Adipocyte (in vitro differentiated cells): Measurements from ENCODE around the gene WDR38.
"Not testable (repeated sequence)": the region's sequence is repeated elsewhere in the genome, so short reads cannot be mapped to it uniquely, and the experiment has no call there.

Experiments
- DNase-seq: peaks from one replicate; pipeline ENCODE4 v3.0.0-alpha.2; 2015; ENCODE audit warnings: low read depth
- H3K27me3 ChIP-seq: replicated peaks from 2 replicates; pipeline ENCODE4 v1.7.0; 2013; ENCODE audit warnings: mild to moderate bottlenecking, low read length, moderate library complexity; ENCODE audit not compliant: control insufficient read depth, insufficient read depth
- H3K36me3 ChIP-seq: 2 replicates; pipeline ENCODE4 v1.7.0; 2013; ENCODE audit warnings: low read length, mild to moderate bottlenecking, moderate library complexity; ENCODE audit not compliant: control insufficient read depth, insufficient read depth, severe bottlenecking
- H3K4me1 ChIP-seq: 2 replicates; pipeline ENCODE4 v1.7.0; 2013; ENCODE audit warnings: mild to moderate bottlenecking, low read length, moderate library complexity; ENCODE audit not compliant: control insufficient read depth, insufficient read depth
- H3K4me3 ChIP-seq: 2 replicates; pipeline ENCODE4 v1.7.0; 2013; ENCODE audit warnings: mild to moderate bottlenecking, low read length, moderate library complexity
- H3K9ac ChIP-seq: 2 replicates; pipeline ENCODE4 v1.7.0; 2013; ENCODE audit warnings: mild to moderate bottlenecking, low read length, moderate library complexity
- H3K9me3 ChIP-seq: 2 replicates; pipeline ENCODE4 v1.7.0; 2013; ENCODE audit warnings: mild to moderate bottlenecking, low read length, moderate library complexity; ENCODE audit not compliant: control insufficient read depth

WDR38 gene

DNA sequence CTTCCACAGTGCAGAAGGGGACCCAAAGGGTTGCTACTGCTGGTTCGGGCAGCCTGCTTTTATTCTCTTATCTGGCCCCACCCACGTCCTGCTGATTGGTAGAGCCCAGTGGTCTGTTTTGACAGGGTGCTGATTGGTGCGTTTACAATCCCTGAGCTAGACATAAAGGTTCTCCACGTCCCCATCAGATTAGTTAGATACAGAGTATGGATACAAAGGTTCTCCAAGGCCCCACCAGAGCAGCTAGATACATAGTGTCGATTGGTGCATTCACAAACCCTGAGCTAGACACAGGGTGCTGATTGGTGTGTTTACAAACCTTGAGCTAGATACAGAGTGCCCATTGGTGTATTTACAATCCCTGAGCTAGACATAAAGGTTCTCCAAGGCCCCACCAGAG lies 15.1 kb upstream of the WDR38 start:
- not testable (repeated sequence) for H3K9ac ChIP-seq, DNase-seq, H3K4me3 ChIP-seq, H3K36me3 ChIP-seq, H3K9me3 ChIP-seq, H3K27me3 ChIP-seq
- H3K4me1 ChIP-seq = peaks cover 15% of the 10 kb centered on the region

DNA sequence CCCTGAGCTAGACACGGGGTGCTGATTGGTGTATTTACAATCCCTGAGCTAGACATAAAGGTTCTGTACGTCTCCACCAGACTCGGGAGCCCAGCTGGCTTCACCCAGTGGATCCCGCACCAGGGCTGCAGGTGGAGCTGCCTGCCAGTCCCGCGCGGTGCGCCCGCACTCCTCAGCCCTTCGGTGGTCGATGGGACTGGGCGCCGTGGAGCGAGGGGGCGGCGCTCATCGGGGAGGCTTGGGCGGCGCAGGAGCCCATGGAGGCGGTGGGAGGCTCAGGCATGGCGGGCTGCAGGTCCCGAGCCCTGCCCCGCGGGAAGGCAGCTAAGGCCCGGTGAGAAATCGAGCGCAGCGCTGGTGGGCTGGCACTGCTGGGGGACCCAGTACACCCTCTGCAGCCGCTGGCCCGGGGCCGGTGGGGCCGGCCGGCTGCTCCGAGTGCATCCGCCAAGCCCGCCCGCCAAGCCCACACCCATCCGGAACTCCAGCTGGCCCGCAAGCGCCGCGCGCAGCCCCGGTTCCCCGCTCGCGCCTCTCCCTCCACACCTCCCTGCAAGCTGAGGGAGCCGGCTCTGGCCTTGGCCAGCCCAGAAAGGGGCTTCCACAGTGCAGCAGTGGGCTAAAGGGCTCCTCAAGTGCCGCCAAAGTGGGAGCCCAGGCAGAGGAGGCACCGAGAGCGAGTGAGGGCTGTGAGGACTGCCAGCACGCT lies 14.5 kb upstream of the WDR38 start:
- not testable (repeated sequence) for DNase-seq, H3K9me3 ChIP-seq, H3K36me3 ChIP-seq, H3K9ac ChIP-seq, H3K4me3 ChIP-seq, H3K27me3 ChIP-seq
- peaks cover 15% of the 10 kb centered on the region for H3K4me1 ChIP-seq

DNA sequence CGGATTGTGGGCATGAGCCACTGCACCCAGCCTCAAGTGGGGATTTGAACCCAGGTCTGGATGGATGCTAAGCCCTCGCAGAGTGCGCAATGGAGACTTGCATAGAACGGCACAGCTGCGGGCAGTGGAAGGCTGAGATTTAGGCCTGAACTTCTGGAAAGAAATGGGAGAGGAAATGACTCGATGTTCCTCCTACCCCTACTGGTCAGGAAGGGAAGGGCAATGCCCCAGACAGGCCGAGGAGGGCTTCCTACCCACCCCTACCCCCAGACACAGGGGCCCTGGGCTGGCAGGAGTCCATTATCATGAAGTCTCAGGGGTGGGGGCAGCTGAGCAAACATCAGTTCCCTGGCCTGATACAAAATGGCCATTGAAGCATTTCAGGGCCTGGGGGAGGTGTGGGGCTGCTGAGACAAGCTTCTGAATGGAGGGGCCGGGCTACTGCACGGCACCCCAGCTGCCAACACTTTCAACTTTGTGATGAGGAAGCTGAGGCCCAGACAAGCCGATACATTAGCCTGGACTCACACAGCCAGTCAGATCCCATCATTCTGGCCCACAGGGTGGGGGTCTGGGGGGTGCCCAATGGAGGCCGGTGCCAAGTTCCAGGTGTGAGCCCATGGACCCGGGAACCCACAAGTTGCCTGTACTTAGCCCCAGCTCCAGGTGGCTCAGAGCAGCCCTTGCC lies 13.5 kb upstream of the WDR38 start:
- no peaks in the 10 kb centered on the region for H3K27me3 ChIP-seq
- peak; percentile 35 for DNase-seq
- H3K9me3 ChIP-seq = no peaks in the 10 kb centered on the region
- no peak overlapping the region for H3K4me3 ChIP-seq
- no peaks in the 10 kb centered on the region for H3K36me3 ChIP-seq
- no peak overlapping the region for H3K9ac ChIP-seq
- peaks cover 10% of the 10 kb centered on the region for H3K4me1 ChIP-seq

DNA sequence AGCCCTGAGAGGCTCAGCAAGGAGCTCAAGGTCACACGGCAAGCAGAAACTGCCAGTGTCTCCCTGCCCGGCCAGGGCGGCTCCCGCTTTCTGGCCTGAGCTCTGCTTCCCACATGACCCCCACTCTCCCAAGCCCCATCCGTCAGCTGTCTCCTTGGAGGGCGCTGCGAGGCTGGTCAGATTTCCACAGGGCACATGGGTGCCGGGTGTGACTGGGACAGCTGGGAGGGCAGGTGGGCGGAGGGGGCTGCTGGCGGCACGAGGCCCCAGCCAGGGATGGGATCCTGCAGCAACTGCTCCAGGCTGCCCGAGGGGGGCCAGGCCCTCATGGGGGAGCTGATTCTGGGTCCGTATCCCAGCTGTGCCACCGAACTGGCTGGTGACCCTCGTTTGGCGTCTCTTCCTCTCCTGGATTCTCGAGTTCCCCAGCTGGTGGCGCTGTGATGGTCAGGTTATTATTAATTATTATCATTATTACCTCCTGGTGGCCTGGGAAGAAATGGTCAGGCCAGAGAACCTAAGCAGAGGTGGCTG lies 12.9 kb upstream of the WDR38 start:
- H3K4me1 ChIP-seq = peaks cover 4% of the 10 kb centered on the region
- no peaks in the 10 kb centered on the region for H3K27me3 ChIP-seq
- DNase-seq = no peak
- H3K36me3 ChIP-seq = no peaks in the 10 kb centered on the region
- H3K9ac ChIP-seq = no peak overlapping the region
- no peaks in the 10 kb centered on the region for H3K9me3 ChIP-seq
- H3K4me3 ChIP-seq = no peak overlapping the region

DNA sequence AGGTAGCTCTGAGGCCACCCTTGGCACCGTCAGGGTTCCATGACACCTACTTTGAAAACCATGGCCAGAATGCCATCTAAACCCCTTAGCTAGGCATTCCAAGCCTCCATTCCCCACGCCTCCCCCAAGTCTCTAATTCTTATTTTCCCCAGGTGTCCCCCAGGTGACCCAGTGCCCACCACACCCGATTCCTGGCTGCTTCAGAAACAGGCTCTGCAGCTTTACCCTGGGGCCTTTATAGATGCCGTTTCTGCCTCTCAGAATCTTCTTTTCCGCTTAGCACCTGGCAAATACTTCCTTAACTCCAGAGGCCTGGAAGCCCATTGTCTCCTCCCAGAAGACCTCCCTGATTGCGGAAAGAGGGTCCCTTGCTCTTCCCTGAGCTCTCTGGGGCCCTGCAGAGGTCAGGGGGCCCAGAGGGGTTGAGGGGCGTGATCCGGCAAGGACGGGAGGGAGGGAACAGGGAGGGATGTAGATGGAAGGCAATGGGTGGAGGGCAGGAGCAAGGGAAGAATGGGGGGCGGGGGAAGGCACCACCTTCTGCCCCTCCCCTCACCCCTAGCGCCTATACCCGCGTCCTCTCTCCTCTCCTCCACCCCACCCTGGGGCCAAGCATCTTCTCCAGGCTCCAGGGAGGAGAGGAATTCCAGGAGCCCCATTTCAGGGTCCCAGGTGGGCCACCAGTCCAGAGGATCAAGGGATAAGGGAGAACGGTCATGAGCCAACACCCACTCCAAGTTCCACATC lies 12.0 kb upstream of the WDR38 start:
- no peak overlapping the region for H3K4me3 ChIP-seq
- H3K27me3 ChIP-seq = no peaks in the 10 kb centered on the region
- H3K36me3 ChIP-seq = no peaks in the 10 kb centered on the region
- H3K9me3 ChIP-seq = no peaks in the 10 kb centered on the region
- H3K4me1 ChIP-seq = no peaks in the 10 kb centered on the region
- no peak overlapping the region for H3K9ac ChIP-seq
- no peak for DNase-seq

DNA sequence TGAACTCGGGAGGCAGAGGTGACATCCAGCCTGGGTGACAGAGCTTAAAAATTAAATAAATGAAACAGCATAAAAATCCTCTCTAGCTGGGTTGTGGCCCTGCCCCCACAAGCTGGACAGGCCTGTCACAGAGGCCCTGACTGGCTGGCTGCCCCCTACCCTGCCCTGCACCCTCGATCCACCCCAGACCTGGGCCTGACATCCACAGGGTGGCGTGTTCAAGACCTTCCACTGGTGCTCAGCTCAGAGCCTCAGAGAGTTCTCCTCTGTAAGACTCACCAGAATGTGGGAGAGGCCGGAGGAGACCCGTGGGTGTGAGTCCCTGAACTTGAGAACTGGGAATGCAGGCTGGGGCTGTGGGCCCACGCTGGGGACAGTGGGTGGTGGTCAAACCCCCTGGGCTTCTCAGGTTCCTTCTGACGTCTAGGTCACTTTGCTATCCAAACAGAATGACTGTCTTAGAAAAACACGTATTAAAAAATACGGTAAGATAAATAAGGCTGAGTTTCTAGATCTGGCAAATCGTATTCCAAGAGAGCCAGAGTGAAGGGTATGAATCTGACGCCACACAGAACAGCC lies 9.7 kb upstream of the WDR38 start:
- no peaks in the 10 kb centered on the region for H3K27me3 ChIP-seq
- no peaks in the 10 kb centered on the region for H3K4me1 ChIP-seq
- no peak for DNase-seq
- no peak overlapping the region for H3K9ac ChIP-seq
- no peaks in the 10 kb centered on the region for H3K9me3 ChIP-seq
- no peak overlapping the region for H3K4me3 ChIP-seq
- H3K36me3 ChIP-seq = no peaks in the 10 kb centered on the region

DNA sequence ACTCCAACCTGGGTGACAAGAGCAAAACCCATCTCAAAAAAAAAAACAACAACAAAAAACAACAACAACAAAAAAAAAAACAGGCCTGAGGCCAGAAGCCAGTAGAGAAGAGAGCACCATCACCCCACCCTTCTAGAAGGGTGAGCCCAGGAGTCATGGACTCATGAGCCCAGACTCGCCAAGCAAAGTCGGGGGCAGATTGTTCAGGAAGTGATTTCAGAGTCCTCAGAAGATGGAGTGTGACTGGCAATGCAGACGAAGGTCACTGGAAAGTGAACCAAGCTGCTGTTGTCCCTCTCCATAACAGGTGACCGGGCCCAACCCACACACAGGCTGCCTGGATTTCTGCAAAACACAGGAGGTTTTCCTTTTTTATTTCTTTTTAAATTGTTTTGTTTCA lies 9.0 kb upstream of the WDR38 start:
- no peak overlapping the region for H3K4me3 ChIP-seq
- no peak overlapping the region for H3K9ac ChIP-seq
- DNase-seq = no peak
- H3K27me3 ChIP-seq = no peaks in the 10 kb centered on the region
- H3K4me1 ChIP-seq = no peaks in the 10 kb centered on the region
- H3K36me3 ChIP-seq = no peaks in the 10 kb centered on the region
- H3K9me3 ChIP-seq = no peaks in the 10 kb centered on the region

DNA sequence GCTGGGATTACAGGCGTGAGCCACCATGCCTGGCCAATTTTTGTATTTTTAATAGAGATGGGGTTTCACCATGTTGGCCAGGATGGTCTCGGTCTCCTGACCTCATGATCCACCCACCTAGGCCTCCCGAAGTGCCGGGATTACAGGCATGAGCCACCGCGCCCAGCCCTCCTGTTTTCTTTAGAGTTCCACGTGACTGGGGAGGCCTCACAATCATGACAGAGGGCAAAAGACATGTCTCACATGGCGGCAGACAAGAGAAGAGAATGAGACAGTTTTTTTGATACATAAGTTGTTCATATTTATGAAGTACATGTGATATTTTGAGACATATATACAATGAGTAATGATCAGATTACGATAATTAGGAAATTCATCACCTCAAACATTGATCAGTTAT lies 6.8 kb upstream of the WDR38 start:
- not testable (repeated sequence) for H3K27me3 ChIP-seq, H3K9ac ChIP-seq, H3K36me3 ChIP-seq, H3K4me3 ChIP-seq, DNase-seq, H3K9me3 ChIP-seq, H3K4me1 ChIP-seq

DNA sequence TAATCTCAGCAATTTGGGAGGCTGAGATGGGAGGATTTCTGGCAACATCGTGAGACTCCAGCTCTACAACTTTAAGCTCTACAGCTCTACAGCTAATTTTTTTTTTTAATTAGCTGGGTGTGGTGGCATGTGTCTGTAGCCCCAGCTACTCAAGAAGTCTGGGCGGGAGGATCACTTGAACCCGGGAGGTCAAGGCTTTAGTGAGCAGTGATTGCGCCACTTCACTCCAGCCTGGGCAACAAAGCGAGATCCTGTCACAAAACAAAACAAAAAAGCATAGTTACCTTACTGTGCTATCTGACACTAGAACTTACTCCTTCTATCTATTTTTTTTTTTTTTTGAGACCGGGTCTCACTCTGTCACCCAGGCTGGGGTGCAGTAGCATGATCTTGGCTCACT lies 6.3 kb upstream of the WDR38 start:
- no peaks in the 10 kb centered on the region for H3K4me1 ChIP-seq
- DNase-seq = no peak

DNA sequence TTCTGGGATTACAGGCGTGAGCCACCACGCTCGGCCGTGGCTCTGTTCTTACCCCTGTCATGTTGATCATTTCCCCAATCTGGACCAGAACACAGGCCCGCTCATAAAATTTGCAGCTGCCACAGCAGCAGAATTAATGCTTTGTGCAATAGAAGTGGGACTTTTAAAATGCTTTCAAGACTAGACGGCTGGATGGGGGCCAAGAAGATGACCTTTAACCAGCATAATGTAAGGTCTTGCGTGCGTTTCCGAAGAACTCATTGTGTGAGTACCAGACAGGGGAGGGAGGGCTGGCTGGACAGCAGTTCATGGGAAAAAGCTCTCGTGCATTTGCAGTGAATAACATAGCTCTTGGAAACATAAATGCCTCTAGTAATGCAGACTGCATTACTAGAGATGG lies 3.5 kb upstream of the WDR38 start:
- no peak overlapping the region for H3K4me3 ChIP-seq
- no peak overlapping the region for H3K9ac ChIP-seq
- DNase-seq = peak; percentile 47
- H3K27me3 ChIP-seq = no peaks in the 10 kb centered on the region
- no peaks in the 10 kb centered on the region for H3K9me3 ChIP-seq
- peaks cover 7% of the 10 kb centered on the region for H3K4me1 ChIP-seq
- no peaks in the 10 kb centered on the region for H3K36me3 ChIP-seq

More for the DNA sequence above, 6.3 kb upstream of the WDR38 start:
- no peaks in the 10 kb centered on the region for H3K9me3 ChIP-seq
- H3K9ac ChIP-seq = no peak overlapping the region
- H3K27me3 ChIP-seq = no peaks in the 10 kb centered on the region
- no peak overlapping the region for H3K4me3 ChIP-seq
- H3K36me3 ChIP-seq = no peaks in the 10 kb centered on the region
